Gastrocnemius medialis (tissue), 4 donors: ENCODE measurements around the gene NDUFA8. TPM values are rescaled to one million over a fixed set of nuclear protein-coding genes. Genes with fewer than 3 reads are reported as not detected.

Experiments used
- ATAC-seq, 2 donors: fragments of 150-250 bp; one replicate each; pipeline ENCODE4 v1.9.1; 2016
- DNase-seq, 2 donors: peaks; one replicate each; pipeline ENCODE4 v3.0.0-alpha.2; 2019
- H3K27ac ChIP-seq, 4 donors: fragments of 200-600 bp; sonication (generic); 1 replicate in 1 of 4; 2 replicates in 3 of 4; pipeline ENCODE4 v1.5.1; 2016 to 2018; ENCODE audit warnings: mild to moderate bottlenecking in 2 of 4, moderate library complexity in 1 of 4
- H3K27me3 ChIP-seq, 3 donors: fragments of 200-600 bp; sonication (generic) in 2 of 3; 1 replicate in 1 of 3; 2 replicates in 2 of 3; pipeline versions ENCODE4 v1.5.1 to v1.6.0; 2016 to 2019; ENCODE audit warnings: mild to moderate bottlenecking in 1 of 3, moderate library complexity in 1 of 3
- H3K36me3 ChIP-seq, 2 donors: fragments of 200-600 bp; sonication (generic) in 1 of 2; one replicate each; pipeline ENCODE4 v1.5.1; 2017 to 2018
- H3K4me1 ChIP-seq, 2 donors: fragments of 200-600 bp; sonication (generic) in 1 of 2; one replicate each; pipeline ENCODE4 v1.5.1; 2016 to 2017; ENCODE audit warnings: mild to moderate bottlenecking in 2 of 2
- H3K4me3 ChIP-seq, 4 donors: fragments of 200-600 bp; sonication (generic) in 3 of 4; 1 replicate in 1 of 4; 2 replicates in 3 of 4; pipeline ENCODE4 v1.5.1; 2016 to 2019; ENCODE audit warnings: mild to moderate bottlenecking in 2 of 4
- H3K9me3 ChIP-seq, 3 donors: fragments of 200-600 bp; sonication (generic) in 2 of 3; 1 replicate in 1 of 3; 2 replicates in 2 of 3; pipeline ENCODE4 v1.5.1; 2016 to 2019
- CTCF ChIP-seq, 5 experiments: fragments of 450-650 bp in 3 of 5; fragments of 200-600 bp in 2 of 5; sonication (generic) in 2 of 5; IDR thresholded peaks in 4 of 5; conservative IDR thresholded peaks in 1 of 5; 1 replicate in 4 of 5; 2 replicates in 1 of 5; pipeline ENCODE4 v1.5.1; 2016 to 2019; ENCODE audit warnings: antibody characterized with exemption in 5 of 5, mild to moderate bottlenecking in 3 of 5, moderate library complexity in 3 of 5
- POLR2A ChIP-seq, 2 donors: fragments of 450-650 bp; IDR thresholded peaks; one replicate each; pipeline ENCODE4 v1.6.1; 2017; ENCODE audit warnings: antibody characterized with exemption in 2 of 2, mild to moderate bottlenecking in 2 of 2, moderate library complexity in 2 of 2
- in situ Hi-C, 4 donors: fragments of 200-750 bp; cut with MboI; loops; one replicate each; pipeline versions ENCODE4 v1.15.0 to v1.8.0; 2017; ENCODE audit warnings: low sequenced_read_pairs in 4 of 4
- intact Hi-C: fragments of 100-400 bp; cut with DNase I; formaldehyde crosslinking; loops from one replicate; pipeline ENCODE4 v1.15.1; 2023; ENCODE audit warnings: low total_unique reads
- total RNA-seq, 4 donors: library from RNA; depleted of rRNA; stranded (reverse); fragments of >200 nt; gene quantifications; one replicate each; pipeline versions ENCODE4 v1.1.0 to v1.2.3, GENCODE V29; 2016

The NDUFA8 gene
- total RNA-seq, 4 donors from 2014 or later: 51.0 to 114 (median 92.8) TPM

GRCh38 chr9:122121391-122121790 lies 38.2 kb downstream of the NDUFA8 start:
- no peak for TF ChIP-seq CTCF (IDR thresholded peaks at IDR 0.05 in 4 of 5, conservative IDR thresholded peaks at IDR 0.05 in 1 of 5)
- TF ChIP-seq POLR2A (IDR thresholded peaks at IDR 0.05): no peak
- Histone ChIP-seq H3K4me3 (no peak overlapping the region), H3K27me3 (peaks cover 7 to 9% (median 7%) of the 10 kb centered on the region in 3 donors), H3K36me3 (no peaks in the 10 kb centered on the region), H3K9me3 (no peaks in the 10 kb centered on the region), H3K27ac (no peak overlapping the region), H3K4me1 (peaks cover 0 to 8% of the 10 kb centered on the region in 2 donors)
- DNase-seq (no peak), ATAC-seq (no peak)
- intact Hi-C loops: loop anchor here (10.0 kb wide), 4 partner anchors 93 to 693 kb away; partner anchors contain the start of genes MRRF and RBM18
- in situ Hi-C loops: loop anchor here (5.0 to 25.0 kb wide), 5 partner anchors 231 to 693 kb away; partner anchors contain the start of gene OR1K1 (in 2 of the 4)

GRCh38 chr9:122120316-122121071 lies 39.1 kb downstream of the NDUFA8 start:
- peaks cover 0 to 3% of the 10 kb centered on the region in 2 donors for H3K4me1 ChIP-seq
- no peak for ATAC-seq
- in situ Hi-C loops: loop anchor here (5.0 to 25.0 kb wide), 5 partner anchors 232 to 694 kb away; partner anchors contain the start of gene OR1K1 (in 2 of the 4)

GRCh38 chr9:122119721-122120120 lies 39.9 kb downstream of the NDUFA8 start:
- H3K36me3 ChIP-seq: no peaks in the 10 kb centered on the region
- intact Hi-C loops (loop anchor here (10.0 kb wide), 4 partner anchors 95 to 695 kb away; partner anchors contain the start of genes MRRF and RBM18), in situ Hi-C loops (loop anchor here (5.0 to 25.0 kb wide), 5 partner anchors 233 to 695 kb away; partner anchors contain the start of gene OR1K1 (in 2 of the 4))
- H3K4me3 ChIP-seq: no peak overlapping the region
- peaks cover 0 to 3% of the 10 kb centered on the region in 2 donors for H3K4me1 ChIP-seq
- TF ChIP-seq CTCF (IDR thresholded peaks at IDR 0.05 in 4 of 5, conservative IDR thresholded peaks at IDR 0.05 in 1 of 5) (no peak), POLR2A (IDR thresholded peaks at IDR 0.05) (no peak)
- no peak for ATAC-seq
- no peaks in the 10 kb centered on the region for H3K27me3 ChIP-seq
- no peak for DNase-seq
- no peaks in the 10 kb centered on the region for H3K9me3 ChIP-seq
- H3K27ac ChIP-seq: no peak overlapping the region

More at GRCh38 chr9:122120316-122121071, 39.1 kb downstream of the NDUFA8 start:
- H3K27ac ChIP-seq: no peak overlapping the region
- TF ChIP-seq POLR2A (IDR thresholded peaks at IDR 0.05) (no peak), CTCF (IDR thresholded peaks at IDR 0.05 in 4 of 5, conservative IDR thresholded peaks at IDR 0.05 in 1 of 5) (no peak)
- peaks cover 0 to under 1% (median 0%) of the 10 kb centered on the region in 3 donors for H3K27me3 ChIP-seq
- no peak for DNase-seq
- intact Hi-C loops: loop anchor here (10.0 kb wide), 4 partner anchors 94 to 694 kb away; partner anchors contain the start of genes MRRF and RBM18
- H3K9me3 ChIP-seq: no peaks in the 10 kb centered on the region
- no peaks in the 10 kb centered on the region for H3K36me3 ChIP-seq
- H3K4me3 ChIP-seq: no peak overlapping the region

GRCh38 chr9:122119166-122119521 lies 40.4 kb downstream of the NDUFA8 start:
- intact Hi-C loops (no loop called here), in situ Hi-C loops (loop anchor here in 3 of 4 donors (25.0 kb wide), 2 partner anchors 343 to 693 kb away; partner anchors contain the start of gene OR1K1 (in 2 of the 3))
- Histone ChIP-seq H3K27ac (no peak overlapping the region), H3K4me1 (peaks cover 0 to 3% of the 10 kb centered on the region in 2 donors), H3K4me3 (no peak overlapping the region), H3K36me3 (no peaks in the 10 kb centered on the region), H3K9me3 (no peaks in the 10 kb centered on the region), H3K27me3 (no peaks in the 10 kb centered on the region)
- TF ChIP-seq CTCF (IDR thresholded peaks at IDR 0.05 in 4 of 5, conservative IDR thresholded peaks at IDR 0.05 in 1 of 5) (no peak), POLR2A (IDR thresholded peaks at IDR 0.05) (no peak)
- DNase-seq: no peak
- no peak for ATAC-seq
